GM19023 (cell line): ENCODE data around the gene GPS1.

ENCODE experiments used
- ATAC-seq: cut with Tn5 transposase; IDR thresholded peaks from one replicate; pipeline ENCODE4 v1.9.1; 2021; ENCODE audit warnings: mild to moderate bottlenecking, moderate library complexity; ENCODE audit not compliant: unreplicated experiment

GPS1 gene

DNA sequence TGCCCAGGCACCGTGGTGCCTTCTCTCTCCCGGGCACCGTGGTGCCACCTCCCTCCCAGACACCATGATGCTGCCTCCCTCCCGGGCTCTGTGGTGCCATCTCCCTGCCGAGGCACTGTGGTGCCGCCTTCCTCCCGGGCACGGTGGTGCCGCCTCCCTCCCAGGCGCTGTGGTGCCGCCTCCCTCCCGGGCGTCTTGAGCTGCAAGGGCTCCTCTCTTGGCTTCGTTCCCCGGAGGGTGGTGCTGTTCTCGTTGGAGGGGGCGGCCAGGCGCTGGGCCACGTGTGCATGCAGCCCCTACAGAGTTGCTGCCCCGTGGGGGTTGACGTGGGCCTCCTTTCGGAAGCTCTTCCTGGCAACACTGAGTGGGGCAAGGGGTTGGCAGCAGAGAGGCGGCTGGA, 37.3 kb upstream of the GPS1 start:
- no peak for ATAC-seq

DNA sequence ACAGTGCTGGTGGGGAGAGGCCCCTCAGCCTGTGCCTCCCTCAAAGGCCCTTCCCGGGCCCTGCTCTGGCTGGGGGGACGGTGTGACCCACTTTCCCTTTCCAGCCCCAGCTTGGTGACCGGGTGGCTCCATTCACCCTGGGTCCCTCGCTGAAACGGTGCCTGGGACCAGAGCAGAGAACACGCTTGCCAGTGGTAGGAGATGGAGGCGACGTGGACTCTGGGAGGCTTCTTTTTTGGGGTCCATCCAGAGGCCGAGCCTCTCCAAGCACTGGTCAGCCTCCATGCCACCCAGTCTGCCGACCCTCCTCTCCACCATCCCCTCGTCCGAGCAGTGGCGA, 36.8 kb upstream of the GPS1 start:
- ATAC-seq: no peak

DNA sequence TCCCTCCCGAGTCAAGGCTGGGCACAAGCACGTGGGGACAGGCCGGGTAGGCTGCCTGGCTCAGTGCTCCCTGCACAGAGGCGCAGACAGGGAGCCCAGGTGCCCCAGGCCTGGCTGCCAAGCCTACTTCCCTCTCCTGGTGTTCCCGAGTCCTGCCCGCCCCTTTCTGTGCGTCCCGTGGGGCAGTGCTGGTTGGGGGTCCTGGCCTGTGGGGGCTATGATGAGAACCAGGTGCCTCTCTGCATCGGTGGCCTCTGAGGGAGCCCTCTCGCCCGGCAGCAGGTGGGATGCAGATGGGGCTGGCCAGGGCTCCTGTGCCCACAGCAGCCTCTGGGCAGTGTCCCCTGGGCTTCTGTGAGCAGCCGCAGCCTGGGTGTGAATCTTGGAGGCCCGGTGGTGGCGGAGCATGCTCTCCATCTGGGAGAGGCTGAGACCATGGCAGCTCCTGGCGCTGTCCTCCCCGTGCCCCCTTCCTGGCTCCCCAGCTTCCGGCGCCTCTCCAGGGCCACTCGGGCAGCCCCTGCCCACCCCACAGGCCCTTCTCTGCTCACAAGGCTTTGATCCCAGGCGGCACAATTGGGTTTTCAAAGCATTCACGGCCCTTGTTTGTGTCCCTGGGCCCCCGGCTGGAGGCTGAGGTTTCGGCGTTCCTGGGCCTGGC, 36.3 kb upstream of the GPS1 start:
- ATAC-seq: no peak

DNA sequence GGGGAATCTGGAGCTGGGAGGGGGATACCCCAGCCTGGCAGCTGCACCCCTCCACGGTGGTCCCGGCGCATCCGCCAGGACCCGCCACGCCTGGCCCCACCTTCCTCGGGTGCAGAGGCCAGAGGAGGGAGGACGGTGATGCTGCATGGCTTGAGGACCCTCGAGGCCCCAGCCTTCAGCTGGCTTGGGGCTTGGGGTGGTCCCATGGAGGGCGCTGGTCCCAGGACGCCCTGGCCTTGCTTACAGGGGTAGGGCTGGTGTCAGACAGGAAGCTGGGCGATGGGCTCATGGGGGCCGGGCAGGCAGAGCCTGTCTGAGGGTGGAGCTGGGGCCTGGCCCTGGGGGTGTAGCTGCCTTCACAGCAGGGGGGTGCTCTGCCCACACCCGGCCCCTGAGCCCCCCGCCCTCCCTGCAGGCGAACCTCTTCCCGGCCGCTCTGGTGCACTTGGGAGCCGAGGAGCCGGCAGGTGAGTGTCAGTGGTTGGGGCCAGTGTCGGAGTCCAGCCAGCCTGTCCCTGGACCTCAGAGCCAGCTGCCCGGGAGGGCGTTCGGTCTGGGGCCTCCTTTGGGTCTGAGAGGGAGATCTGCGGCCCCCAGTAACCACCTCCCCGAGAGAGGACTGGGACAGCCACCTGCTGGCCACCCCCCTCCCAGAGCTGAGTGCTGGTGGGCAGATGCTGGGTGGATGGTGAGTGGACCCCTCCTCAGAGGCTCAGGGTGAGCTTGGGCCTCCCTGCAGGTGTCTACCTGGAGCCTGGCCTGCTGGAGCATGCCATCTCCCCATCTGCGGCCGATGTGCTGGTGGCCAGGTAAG, 35.4 kb upstream of the GPS1 start:
- no peak for ATAC-seq

DNA sequence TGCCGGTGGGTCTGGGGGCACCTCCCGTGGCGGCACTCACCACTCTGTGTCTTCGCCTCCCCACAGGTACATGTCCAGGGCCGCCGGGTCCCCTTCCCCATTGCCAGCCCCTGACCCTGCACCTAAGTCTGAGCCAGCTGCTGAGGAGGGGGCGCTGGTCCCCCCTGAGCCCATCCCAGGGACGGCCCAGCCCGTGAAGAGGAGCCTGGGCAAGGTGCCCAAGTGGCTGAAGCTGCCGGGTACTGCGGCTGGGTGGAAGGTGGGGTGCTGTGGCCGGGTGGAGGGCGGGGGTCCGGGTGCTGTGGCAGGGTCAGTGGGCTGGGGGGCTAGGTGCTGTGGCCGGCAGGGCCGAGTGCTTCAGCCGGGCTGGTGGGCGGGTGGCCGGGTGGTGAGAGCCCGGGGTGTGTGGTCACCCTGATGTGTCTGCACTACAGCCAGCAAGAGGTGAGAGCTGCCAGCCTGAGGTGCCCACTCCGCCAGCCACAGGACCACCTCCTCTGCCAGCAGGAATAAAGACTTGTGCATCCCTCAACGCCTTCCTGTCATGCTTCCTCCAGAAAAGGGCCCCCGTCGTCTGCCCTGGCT, 34.7 kb upstream of the GPS1 start:
- ATAC-seq: no peak

DNA sequence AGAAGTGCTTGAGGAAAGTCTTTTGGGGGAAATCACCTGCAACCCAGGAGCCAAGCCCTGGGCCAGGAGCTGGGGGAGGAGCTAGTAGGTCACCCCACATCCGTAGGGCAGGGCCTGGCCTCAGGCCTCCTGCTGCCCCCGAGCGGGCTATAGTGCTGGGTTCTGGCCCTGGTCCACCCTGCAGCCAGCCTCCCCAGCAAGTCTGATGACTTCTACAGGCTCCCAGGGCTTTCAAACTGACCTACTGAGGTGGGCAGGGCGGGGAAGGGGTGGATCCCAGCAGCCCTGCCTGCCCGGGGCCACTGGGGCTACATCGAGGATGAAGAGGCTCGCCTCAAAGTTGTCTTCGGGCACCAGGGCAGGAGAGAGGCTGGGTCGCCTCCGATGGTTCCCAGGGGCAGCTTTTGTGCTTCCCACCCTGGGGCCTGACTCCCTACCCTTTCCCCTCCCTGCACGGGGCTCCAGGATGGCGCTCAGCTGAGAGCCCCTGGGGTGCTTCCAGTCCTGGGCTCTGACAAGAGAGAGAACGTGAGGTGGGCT, 34.0 kb upstream of the GPS1 start:
- no peak for ATAC-seq

DNA sequence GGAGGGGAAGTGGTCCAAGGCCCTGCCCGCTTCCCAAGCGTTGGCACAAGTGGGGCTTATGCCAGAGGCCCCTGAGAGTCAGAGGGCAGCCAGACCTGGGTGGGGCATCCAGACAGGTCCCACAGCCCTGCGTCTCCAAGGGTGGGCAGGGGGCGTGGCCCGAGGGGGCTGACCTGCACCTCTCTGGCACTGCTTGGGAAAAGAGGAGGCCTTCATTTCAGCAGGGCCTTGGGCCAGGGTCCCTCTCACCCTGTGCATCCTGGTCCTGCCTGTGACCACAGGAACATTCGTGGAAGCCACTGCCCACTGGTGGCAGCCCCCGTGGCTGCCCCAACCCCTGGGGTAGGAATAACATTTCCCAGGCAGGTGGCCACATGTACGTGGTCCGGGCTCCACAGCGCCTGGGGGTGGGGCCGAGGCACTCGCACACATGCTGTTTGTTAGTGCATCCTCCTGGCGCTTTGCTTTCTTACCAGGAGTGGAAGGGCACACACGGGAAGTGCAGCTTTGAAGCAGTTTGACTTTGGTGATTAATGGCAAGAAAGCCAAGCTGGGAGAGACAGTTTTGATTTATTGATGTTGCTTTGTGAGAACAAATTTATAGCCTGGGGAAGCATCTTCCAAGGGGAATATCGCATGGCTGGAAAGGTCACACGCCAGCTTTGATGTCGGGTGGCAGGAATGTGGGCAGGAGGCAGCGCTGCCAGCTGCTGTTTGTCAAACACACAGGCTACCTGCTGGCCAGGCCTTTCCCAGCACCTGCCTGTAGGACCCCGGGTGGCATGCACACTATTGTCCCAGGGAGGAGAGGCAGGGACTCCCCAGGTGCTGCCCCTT, 33.3 kb upstream of the GPS1 start:
- no peak for ATAC-seq

DNA sequence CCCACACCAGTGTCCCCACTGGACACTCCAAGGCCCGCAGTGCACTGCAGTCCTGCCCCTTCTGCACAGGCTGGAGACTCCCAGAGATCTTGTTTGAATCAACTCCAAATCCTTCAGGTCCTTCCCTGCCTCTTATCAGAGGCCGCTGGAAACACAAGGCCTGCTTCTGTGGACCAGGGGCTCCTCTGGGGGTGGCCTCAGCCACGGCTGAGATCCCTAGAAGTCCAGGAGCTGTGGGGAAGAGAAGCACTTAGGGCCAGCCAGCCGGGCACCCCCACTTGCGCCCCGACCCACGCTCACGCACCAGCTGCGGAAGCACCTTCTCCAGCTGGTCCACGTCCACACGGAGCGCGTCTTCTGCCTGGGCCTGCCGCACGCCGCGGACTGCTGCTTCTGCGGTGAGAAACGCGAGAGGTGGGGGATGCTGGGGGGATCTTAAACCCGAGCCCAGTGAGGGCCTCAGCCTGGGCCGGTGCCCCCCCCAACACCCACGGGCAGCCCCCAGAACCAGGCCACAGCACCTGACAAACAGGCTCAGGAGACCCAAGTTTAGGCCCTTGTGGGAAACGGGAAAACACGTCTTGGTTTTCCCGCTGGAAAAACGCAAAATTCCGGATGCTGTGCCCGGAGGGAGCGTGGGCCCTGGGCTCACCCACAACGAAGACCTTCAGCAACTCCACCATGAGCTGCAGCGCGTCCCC, 32.6 kb upstream of the GPS1 start:
- no peak for ATAC-seq

DNA sequence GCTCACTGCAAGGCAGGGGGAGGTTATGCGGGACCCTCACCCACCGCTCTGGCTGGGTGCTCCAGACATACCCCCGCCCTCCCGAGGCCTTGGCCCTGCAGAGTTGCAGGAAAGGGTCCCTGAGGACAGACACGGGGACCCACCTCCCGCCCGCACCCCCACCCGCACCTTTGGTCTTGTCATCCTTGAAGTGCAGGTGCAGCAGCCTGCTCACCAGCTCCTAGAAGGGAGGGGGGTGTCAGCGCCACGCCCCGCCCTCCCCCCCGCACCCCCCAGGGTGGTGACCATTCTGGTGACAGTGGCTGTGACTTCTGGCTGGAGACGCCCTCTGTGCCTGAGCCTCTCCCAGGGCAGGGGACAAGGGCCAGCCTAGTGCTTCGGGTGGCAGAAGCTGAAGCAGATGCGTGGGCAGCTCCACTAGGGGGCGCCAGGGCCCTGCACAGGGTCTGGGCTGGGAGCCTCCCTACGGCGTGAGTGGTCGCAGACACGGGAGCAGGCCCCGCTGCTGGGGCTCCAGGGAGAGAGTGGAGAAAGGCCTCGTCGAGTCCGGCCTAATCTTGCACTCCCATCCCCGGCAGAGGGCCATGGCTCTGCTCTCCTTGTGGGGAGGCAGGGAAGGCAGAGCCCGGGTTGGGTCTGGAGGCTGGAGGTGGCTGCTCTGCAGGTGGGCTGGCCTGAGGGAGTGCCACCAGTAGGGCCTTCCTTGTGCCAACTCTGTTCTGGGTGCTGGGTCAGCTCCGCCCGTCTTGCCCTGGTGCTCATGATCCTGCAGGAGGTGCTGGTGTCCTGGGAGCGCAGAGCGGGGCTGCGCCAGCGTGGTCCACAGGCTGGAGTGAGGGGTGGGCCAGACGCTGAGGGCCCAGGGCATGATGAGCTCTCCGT, 31.8 kb upstream of the GPS1 start:
- ATAC-seq: no peak

DNA sequence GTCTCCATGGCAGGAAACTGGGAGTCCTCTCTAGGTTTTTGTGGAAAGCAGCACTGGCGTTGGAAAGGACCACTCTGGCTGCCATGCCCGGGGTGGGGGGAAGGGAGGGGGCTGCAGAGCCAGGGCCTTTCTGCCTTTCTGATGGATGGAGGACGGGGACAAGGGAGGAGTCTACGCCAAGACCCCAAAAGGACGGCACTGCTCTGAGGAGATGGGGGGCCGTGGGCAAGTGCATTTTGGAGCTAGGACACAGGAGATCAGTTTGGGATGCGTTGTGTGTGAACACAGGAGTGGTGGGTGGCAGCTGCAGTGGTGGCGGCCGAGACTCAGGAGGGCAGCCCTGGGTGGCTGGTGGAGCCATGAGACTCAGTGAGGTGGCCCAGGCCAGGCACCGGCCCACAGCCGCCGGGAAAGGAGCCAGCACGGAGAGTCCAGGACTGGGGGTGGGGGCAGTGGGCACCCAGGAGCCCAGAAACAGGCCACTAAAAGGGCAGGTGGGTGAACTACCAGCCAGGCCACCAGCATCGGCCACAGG, 31.1 kb upstream of the GPS1 start:
- ATAC-seq: no peak

DNA sequence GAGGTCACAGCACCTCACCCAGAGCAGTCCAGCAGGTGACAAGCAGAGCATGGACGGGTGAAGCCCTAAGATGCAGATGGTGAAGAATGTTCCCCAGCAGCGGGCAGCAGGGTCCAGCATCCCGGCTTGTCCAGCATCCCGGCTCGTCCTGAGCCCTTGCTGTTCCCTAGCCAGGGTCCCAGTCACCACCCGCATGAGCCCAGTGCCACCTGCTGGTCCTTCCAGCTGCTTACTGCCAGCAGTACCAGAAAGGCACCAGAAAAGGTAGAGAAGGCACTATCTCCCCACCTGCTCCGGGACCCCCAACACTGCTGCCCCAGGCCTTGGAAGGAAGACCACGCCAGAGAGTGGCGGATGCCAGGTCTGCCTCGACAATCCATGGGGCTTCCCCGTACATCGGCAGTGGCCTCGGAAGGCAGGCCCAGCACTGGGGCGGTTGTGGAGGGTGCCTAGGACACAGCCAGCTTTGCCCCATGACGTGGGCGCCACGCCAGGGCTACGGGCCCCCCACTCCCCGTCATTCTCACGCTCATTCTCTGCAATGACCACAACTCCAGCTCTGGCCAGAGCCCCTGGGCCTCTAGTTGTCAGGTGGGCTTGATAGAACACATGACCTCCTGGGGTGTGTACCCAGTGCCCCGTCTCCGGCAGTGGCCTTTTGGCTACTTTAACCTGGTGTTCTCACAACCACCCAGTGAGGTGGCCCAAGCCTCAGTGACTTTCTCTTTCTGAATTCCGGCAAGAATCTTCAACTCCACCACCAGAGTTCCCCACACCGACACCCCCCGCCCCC, 30.4 kb upstream of the GPS1 start:
- no peak for ATAC-seq

DNA sequence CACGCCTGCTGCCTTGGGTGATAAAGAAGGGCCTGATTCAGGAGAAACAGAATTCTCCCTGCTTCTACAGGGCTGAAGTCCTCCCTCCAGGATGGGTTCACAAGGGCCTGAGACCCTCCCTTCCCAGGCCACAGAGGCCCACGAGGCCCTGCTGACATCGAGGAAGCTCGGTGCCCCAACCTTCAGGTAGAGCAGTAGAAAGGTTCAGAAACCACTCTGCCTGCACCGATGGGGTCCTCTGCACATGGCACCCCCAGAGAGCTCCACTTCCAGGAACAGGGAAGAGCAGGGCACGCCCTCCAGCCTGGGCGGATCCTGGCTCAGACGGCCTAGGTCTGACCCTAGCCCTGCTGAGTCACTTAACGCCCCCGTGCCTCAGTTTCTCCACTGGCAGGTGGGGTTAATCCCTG, 29.8 kb upstream of the GPS1 start:
- ATAC-seq: no peak

DNA sequence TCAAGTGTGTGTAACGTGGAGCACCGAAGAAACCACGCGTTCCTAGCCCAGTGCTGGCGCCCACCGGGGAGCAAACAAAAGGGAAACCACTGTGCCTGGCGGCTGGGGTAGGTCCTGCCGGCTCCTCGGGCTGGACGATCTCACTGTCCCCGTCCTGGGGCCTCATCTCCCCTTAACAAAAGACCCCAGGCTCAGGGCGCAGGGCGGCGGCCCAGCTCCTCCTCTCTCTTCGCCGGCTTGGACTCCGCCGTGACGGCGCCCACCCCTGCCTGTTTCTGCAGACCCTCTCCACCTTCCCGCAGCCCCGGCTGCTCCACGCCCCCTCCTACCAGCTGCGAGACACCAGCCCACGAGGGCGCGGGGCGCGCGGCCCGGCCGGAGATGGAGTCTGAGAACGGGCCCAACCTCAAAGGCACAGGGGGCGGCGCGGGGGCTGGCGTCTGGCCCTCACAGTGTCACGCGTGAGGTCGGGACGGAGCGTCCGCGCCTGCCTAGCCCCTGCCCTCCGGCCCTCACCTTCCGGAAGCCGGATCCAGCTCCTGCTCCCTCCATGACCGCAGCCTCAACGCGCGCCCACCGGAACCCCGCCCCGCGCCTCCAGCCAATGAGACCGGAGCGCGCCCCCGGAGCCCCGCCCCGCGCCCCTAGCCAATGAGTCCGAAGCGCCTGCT, 29.3 kb upstream of the GPS1 start, which contains the start of gene CENPX:
Gene CENPX (minus strand): TSS at position 569 of the 671 bp plus-strand sequence. CDS start 17 bp downstream, at position 552.
- no peak for ATAC-seq

DNA sequence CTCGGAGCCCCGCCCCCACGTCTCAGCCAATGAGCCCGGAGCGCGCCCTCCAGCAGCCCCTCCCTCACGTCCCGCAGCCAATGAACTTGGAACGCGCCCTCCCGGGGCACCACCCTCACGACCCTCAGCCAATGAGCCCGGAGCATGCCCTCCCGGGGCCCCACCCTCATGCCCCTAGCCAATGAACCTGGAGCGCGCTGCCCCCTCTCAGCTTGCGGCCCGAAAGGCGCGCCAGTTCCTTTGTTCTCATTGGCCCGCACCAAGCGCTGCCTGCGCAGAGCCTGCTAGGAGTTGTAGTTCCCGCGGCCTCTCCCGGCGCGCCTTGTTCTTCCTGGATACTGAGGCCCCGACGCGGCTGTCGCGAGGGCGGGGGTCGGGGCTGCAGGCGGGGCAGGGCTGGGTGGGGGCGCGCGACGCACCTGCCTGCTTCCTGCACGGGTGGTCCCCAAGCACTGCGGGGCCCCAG, 28.7 kb upstream of the GPS1 start, which contains the start of gene LRRC45:
Gene LRRC45 (plus strand): TSS at position 325 of the 466 bp plus-strand sequence. CDS start 339 bp downstream, outside the sequence.
- peak; percentile 92 for ATAC-seq

DNA sequence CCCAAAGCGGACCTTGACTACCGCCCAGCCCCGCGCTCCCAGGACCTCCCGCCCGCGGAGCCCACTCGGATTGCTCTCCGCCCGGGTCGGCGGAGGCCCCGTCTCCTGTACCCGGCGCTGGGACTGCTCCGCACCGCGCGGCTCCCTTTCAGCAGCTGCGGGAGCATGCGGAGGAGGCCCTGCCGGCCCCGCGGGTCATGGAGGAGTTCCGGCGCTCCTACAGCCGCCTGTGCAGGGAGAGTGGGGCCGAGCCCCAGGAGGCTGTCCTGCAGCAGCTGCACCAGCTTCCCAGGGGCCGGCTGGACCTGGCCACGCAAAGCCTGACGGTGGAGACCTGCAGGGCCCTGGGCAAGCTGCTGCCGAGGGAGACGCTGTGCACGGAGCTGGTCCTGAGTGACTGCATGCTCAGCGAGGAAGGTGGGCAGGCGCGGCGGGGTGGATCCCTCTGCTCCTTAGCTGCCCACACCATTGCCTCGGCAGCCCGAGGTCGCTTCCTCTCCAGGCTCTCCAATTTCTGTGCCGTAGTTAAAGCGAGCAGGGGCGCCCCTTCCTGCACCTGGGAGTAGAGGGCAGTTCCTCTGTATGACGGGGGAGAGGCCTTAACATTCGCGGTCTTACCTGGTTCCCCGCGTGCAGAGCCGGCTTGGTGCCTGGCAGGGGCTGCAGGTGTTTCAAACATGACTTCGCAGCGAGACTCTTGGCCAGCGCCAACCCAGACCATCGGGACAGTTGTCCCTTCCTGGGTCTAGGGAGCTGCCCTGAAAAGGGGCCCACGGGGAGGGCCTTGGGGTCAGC, 28.1 kb upstream of the GPS1 start:
- ATAC-seq: peak; percentile 2

DNA sequence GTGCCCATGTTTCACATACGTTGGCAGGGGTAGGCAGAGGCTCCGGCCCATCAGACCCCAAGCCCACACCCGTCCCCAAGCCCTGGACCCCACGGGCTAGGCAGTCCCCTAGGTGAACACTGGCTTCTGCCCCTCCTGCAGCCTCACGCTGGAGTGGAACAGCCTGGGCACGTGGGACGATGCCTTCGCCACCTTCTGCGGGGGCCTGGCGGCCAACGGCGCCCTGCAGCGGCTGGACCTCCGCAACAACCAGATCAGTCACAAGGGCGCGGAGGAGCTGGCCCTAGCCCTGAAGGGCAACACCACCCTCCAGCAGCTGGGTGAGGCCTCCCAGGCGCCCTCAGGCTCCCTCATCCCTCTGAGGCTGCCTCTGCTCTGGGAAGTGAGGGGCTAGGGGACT, 26.8 kb upstream of the GPS1 start:
- no peak for ATAC-seq
